OCI-LY1 (cell line): ENCODE results near the gene KLHL6.

Experiments
- H2AFZ ChIP-seq: fragments of 200-600 bp; sonication (generic), shearing (Covaris generic); 2 replicates; pipeline ENCODE4 v1.6.0; 2014; ENCODE audit warnings: antibody characterized with exemption, mild to moderate bottlenecking, low read length
- H3F3A ChIP-seq: fragments of 200-600 bp; sonication (generic), shearing (Covaris generic); 2 replicates; pipeline ENCODE4 v1.6.0; 2014; ENCODE audit warnings: mild to moderate bottlenecking, antibody characterized with exemption, low read length, moderate library complexity; ENCODE audit not compliant: insufficient read depth
- H3K27ac ChIP-seq: fragments of 200-600 bp; sonication (generic); 2 replicates; pipeline ENCODE4 v1.5.1; 2014; ENCODE audit warnings: low read length, mixed run types, mild to moderate bottlenecking, low read depth; ENCODE audit not compliant: poor library complexity, severe bottlenecking
- H3K27me3 ChIP-seq: fragments of 200-600 bp; sonication (generic); 2 replicates; pipeline ENCODE4 v1.6.0; 2014; ENCODE audit warnings: antibody characterized with exemption, mild to moderate bottlenecking, low read length, moderate library complexity; ENCODE audit not compliant: insufficient read depth
- H3K36me3 ChIP-seq: fragments of 200-600 bp; sonication (generic); 2 replicates; pipeline ENCODE4 v1.6.1; 2014; ENCODE audit warnings: mild to moderate bottlenecking, antibody characterized with exemption, low read length, moderate library complexity, mixed read lengths; ENCODE audit not compliant: insufficient read depth
- H3K4me1 ChIP-seq: fragments of 200-600 bp; sonication (generic); 2 replicates; pipeline ENCODE4 v1.5.1; 2014; ENCODE audit warnings: mild to moderate bottlenecking, low read length, moderate library complexity; ENCODE audit not compliant: insufficient read depth, severe bottlenecking
- H3K4me2 ChIP-seq: fragments of 200-600 bp; sonication (generic), shearing (Covaris generic); 2 replicates; pipeline ENCODE4 v1.6.1; 2014; ENCODE audit warnings: low read length
- H3K4me3 ChIP-seq: fragments of 200-600 bp; sonication (generic); 2 replicates; pipeline ENCODE4 v1.5.1; 2014; ENCODE audit warnings: low read length, low read depth, mild to moderate bottlenecking, mixed read lengths; ENCODE audit not compliant: poor library complexity, severe bottlenecking
- H3K79me2 ChIP-seq: fragments of 200-600 bp; shearing (Covaris generic); 2 replicates; pipeline ENCODE4 v1.6.1; 2016; ENCODE audit warnings: mixed run types, low read length, mixed read lengths; ENCODE audit not compliant: insufficient read depth
- H3K9ac ChIP-seq: fragments of 200-600 bp; sonication (generic), shearing (Covaris generic); 2 replicates; pipeline ENCODE4 v1.6.1; 2014; ENCODE audit warnings: mild to moderate bottlenecking, low read length, mixed read lengths
- H3K9me2 ChIP-seq: fragments of 200-600 bp; sonication (generic), shearing (Covaris generic); 2 replicates; pipeline ENCODE4 v1.6.1; 2014; ENCODE audit warnings: low read depth, mild to moderate bottlenecking, low read length, mixed read lengths
- H3K9me3 ChIP-seq: fragments of 200-600 bp; shearing (Covaris generic); 2 replicates; pipeline ENCODE4 v1.6.1; 2014; ENCODE audit warnings: low read length, mixed read lengths
- H4K20me1 ChIP-seq: fragments of 200-600 bp; sonication (generic), shearing (Covaris generic); 2 replicates; pipeline ENCODE4 v1.6.0; 2016; ENCODE audit warnings: mild to moderate bottlenecking, low read length; ENCODE audit not compliant: insufficient read depth
- CTCF ChIP-seq: fragments of 200-600 bp; sonication (generic), shearing (Covaris generic); IDR thresholded peaks from 2 replicates; pipeline ENCODE4 v1.5.1; 2017; ENCODE audit warnings: mild to moderate bottlenecking, antibody characterized with exemption, low read length, moderate library complexity, mixed read lengths
- EZH2 ChIP-seq: fragments of 200-600 bp; sonication (generic), shearing (Covaris generic); IDR thresholded peaks from 2 replicates; pipeline ENCODE4 v1.8.0; 2017; ENCODE audit warnings: borderline replicate concordance, mixed run types, mild to moderate bottlenecking, antibody characterized with exemption, low read length, moderate library complexity, mixed read lengths

KLHL6 gene

GRCh38 chr3:183475016-183475763 lies 80.3 kb downstream of the KLHL6 start:
- Histone ChIP-seq H3K36me3 (no peaks in the 10 kb centered on the region), H3K4me2 (no peak overlapping the region), H2AFZ (no peak overlapping the region), H3K27ac (no peak overlapping the region), H3K9me3 (no peaks in the 10 kb centered on the region), H3K79me2 (no peaks in the 10 kb centered on the region), H3K27me3 (no peaks in the 10 kb centered on the region), H4K20me1 (no peaks in the 10 kb centered on the region), H3K9ac (no peak overlapping the region), H3F3A (no peaks in the 10 kb centered on the region), H3K4me3 (no peak overlapping the region), H3K9me2 (no peaks in the 10 kb centered on the region), H3K4me1 (no peaks in the 10 kb centered on the region)
- TF ChIP-seq CTCF (no peak), EZH2 (no peak)

GRCh38 chr3:183473969-183474368 lies 81.5 kb downstream of the KLHL6 start:
- no peaks in the 10 kb centered on the region for H4K20me1 ChIP-seq
- H3K27ac ChIP-seq, result no peak overlapping the region
- H3K36me3 ChIP-seq, result no peaks in the 10 kb centered on the region
- H3F3A ChIP-seq, result no peaks in the 10 kb centered on the region
- no peak overlapping the region for H3K4me3 ChIP-seq
- TF ChIP-seq EZH2, result no peak
- no peak for TF ChIP-seq CTCF
- no peak overlapping the region for H3K4me2 ChIP-seq
- H3K27me3 ChIP-seq, result no peaks in the 10 kb centered on the region
- no peak overlapping the region for H3K9ac ChIP-seq
- no peak overlapping the region for H2AFZ ChIP-seq
- no peaks in the 10 kb centered on the region for H3K9me3 ChIP-seq
- no peaks in the 10 kb centered on the region for H3K9me2 ChIP-seq
- H3K4me1 ChIP-seq, result peaks cover 10% of the 10 kb centered on the region
- H3K79me2 ChIP-seq, result no peaks in the 10 kb centered on the region

- Histone ChIP-seq H3K9ac (no peak overlapping the region), H3K4me2 (no peak overlapping the region), H3K9me3 (no peaks in the 10 kb centered on the region), H3K27me3 (no peaks in the 10 kb centered on the region), H3K36me3 (no peaks in the 10 kb centered on the region), H3K4me1 (peaks cover 11% of the 10 kb centered on the region), H2AFZ (no peak overlapping the region), H3F3A (no peaks in the 10 kb centered on the region), H3K79me2 (no peaks in the 10 kb centered on the region), H4K20me1 (no peaks in the 10 kb centered on the region), H3K4me3 (no peak overlapping the region), H3K9me2 (no peaks in the 10 kb centered on the region), H3K27ac (no peak overlapping the region)
- TF ChIP-seq CTCF (no peak), EZH2 (no peak)
These were observed 83.4 kb downstream of the KLHL6 start for GRCh38 chr3:183472155-183472554.
